Measurements from ENCODE around the gene SLC25A33.

SLC25A33 gene

GRCh38 chr1:9601942-9602793, 62.9 kb downstream of the SLC25A33 start:
- DNase-seq (ENCODE audit: low read depth): no peak

GRCh38 chr1:9602794-9603167, 63.5 kb downstream of the SLC25A33 start:
- DNase-seq (ENCODE audit: low read depth): no peak

- DNase-seq (ENCODE audit: low read depth): no peak
These were observed 64.0 kb downstream of the SLC25A33 start for GRCh38 chr1:9603307-9603706.

- no peak for DNase-seq (ENCODE audit: low read depth)
These were observed 64.8 kb downstream of the SLC25A33 start for GRCh38 chr1:9603766-9604753.

GRCh38 chr1:9604836-9605235, 65.6 kb downstream of the SLC25A33 start:
- DNase-seq (ENCODE audit: low read depth): no peak

GRCh38 chr1:9605946-9606455, 66.7 kb downstream of the SLC25A33 start:
- no peak for DNase-seq (ENCODE audit: low read depth)

GRCh38 chr1:9606458-9606857, 67.2 kb downstream of the SLC25A33 start:
- DNase-seq (ENCODE audit: low read depth): no peak

- DNase-seq (ENCODE audit: low read depth): no peak
These were observed 67.7 kb downstream of the SLC25A33 start for GRCh38 chr1:9606948-9607347.

GRCh38 chr1:9607352-9607751, 68.1 kb downstream of the SLC25A33 start:
- DNase-seq (ENCODE audit: low read depth): no peak

- DNase-seq (ENCODE audit: low read depth): no peak
These were observed 70.7 kb downstream of the SLC25A33 start for GRCh38 chr1:9609998-9610397.

- no peak for DNase-seq (ENCODE audit: low read depth)
These were observed 71.3 kb downstream of the SLC25A33 start for GRCh38 chr1:9610548-9610947.

- no peak for DNase-seq (ENCODE audit: low read depth)
These were observed 72.5 kb downstream of the SLC25A33 start for GRCh38 chr1:9611716-9612115.

GRCh38 chr1:9612162-9612845, 73.0 kb downstream of the SLC25A33 start:
- no peak for DNase-seq (ENCODE audit: low read depth)

- no peak for DNase-seq (ENCODE audit: low read depth)
These were observed 73.8 kb downstream of the SLC25A33 start for GRCh38 chr1:9612871-9613624.

- DNase-seq (ENCODE audit: low read depth): no peak
These were observed 74.5 kb downstream of the SLC25A33 start for GRCh38 chr1:9613625-9614299.

GRCh38 chr1:9615316-9616063, 76.2 kb downstream of the SLC25A33 start:
- peak; percentile 43 for DNase-seq (ENCODE audit: low read depth)

- DNase-seq (ENCODE audit: low read depth): no peak
These were observed 79.8 kb downstream of the SLC25A33 start for GRCh38 chr1:9618909-9619679.

- DNase-seq (ENCODE audit: low read depth): no peak
These were observed 81.8 kb downstream of the SLC25A33 start for GRCh38 chr1:9621032-9621431.

GRCh38 chr1:9624081-9624480, 84.8 kb downstream of the SLC25A33 start:
- no peak for DNase-seq (ENCODE audit: low read depth)
